MM.1S (cell line): Measurements from ENCODE around the gene STAT5A.

ENCODE experiments used
- CTCF ChIP-seq: fragments of 300-600 bp; sonication (generic); IDR thresholded peaks from 2 replicates; pipeline ENCODE4 v1.5.1; 2016; ENCODE audit warnings: antibody characterized with exemption, low read length, mixed read lengths
- EZH2 ChIP-seq: fragments of 300-600 bp; sonication (generic); optimal IDR thresholded peaks from 2 replicates; pipeline ENCODE3; 2017; ENCODE audit warnings: low read depth, mild to moderate bottlenecking, antibody characterized with exemption, low read length, mixed read lengths

- TF ChIP-seq CTCF: no peak
- TF ChIP-seq EZH2: no peak
Measured at GRCh38 chr17:42313773-42314566, 25.7 kb downstream of the STAT5A start.
